H9 (cell line): ENCODE data around the gene PLEKHF1. TPM values are rescaled to one million over a fixed set of nuclear protein-coding genes. Genes with fewer than 3 reads are reported as not detected.

Experiments used
- DNase-seq: peaks from one replicate; pipeline ENCODE4 v3.0.0-alpha.2; 2017
- H2AFZ ChIP-seq: one replicate; pipeline ENCODE4 v1.6.1; 2013; ENCODE audit warnings: mild to moderate bottlenecking, low read length, control low read depth, moderate library complexity
- H2AK5ac ChIP-seq: 2 replicates; pipeline ENCODE4 v1.6.1; 2013; ENCODE audit warnings: low read length, control low read depth, mixed read lengths; ENCODE audit not compliant: insufficient read length
- H2BK120ac ChIP-seq: one replicate; pipeline ENCODE4 v1.6.1; 2013; ENCODE audit warnings: low read depth, mild to moderate bottlenecking, low read length, control low read depth, inconsistent platforms; ENCODE audit not compliant: poor library complexity, severe bottlenecking
- H2BK12ac ChIP-seq: 2 replicates; pipeline ENCODE4 v1.6.1; 2013; ENCODE audit warnings: low read length, control low read depth, mixed read lengths, low read depth; ENCODE audit not compliant: insufficient read length
- H2BK15ac ChIP-seq: 2 replicates; pipeline ENCODE4 v1.6.1; 2013; ENCODE audit warnings: low read depth, low read length, control low read depth
- H2BK20ac ChIP-seq: one replicate; pipeline ENCODE4 v1.6.1; 2013; ENCODE audit warnings: low read depth, mild to moderate bottlenecking, low read length, control low read depth, inconsistent platforms; ENCODE audit not compliant: poor library complexity, severe bottlenecking
- H2BK5ac ChIP-seq: 2 replicates; pipeline ENCODE4 v1.6.1; 2013; ENCODE audit warnings: low read length, control low read depth, mixed read lengths; ENCODE audit not compliant: insufficient read length
- H3K14ac ChIP-seq: 2 replicates; pipeline ENCODE4 v1.6.1; 2013; ENCODE audit warnings: low read length, control low read depth; ENCODE audit not compliant: insufficient read depth
- H3K18ac ChIP-seq: 2 replicates; pipeline ENCODE4 v1.6.1; 2013; ENCODE audit warnings: low read depth, mild to moderate bottlenecking, mixed read lengths, low read length, control low read depth; ENCODE audit not compliant: insufficient read length
- H3K23ac ChIP-seq: 2 replicates; pipeline ENCODE4 v1.6.1; 2013; ENCODE audit warnings: low read length, control low read depth, mixed read lengths, low read depth; ENCODE audit not compliant: insufficient read length
- H3K23me2 ChIP-seq: 2 replicates; pipeline ENCODE4 v1.6.1; 2013; ENCODE audit warnings: low read depth, mild to moderate bottlenecking, mixed read lengths, low read length, control low read depth; ENCODE audit not compliant: insufficient read length, poor library complexity, severe bottlenecking
- H3K27ac ChIP-seq: 2 replicates; pipeline ENCODE4 v1.5.1; 2013; ENCODE audit warnings: low read length, control low read depth, mixed read lengths, low read depth; ENCODE audit not compliant: insufficient read length
- H3K27me3 ChIP-seq: 2 replicates; pipeline ENCODE4 v1.6.1; 2013; ENCODE audit warnings: low read length, control low read depth, inconsistent platforms; ENCODE audit not compliant: insufficient read depth
- H3K4ac ChIP-seq: 2 replicates; pipeline ENCODE4 v1.6.1; 2013; ENCODE audit warnings: low read depth, mild to moderate bottlenecking, control low read depth, inconsistent platforms, low read length, moderate library complexity
- H3K4me1 ChIP-seq: 2 replicates; pipeline ENCODE4 v1.6.1; 2013; ENCODE audit warnings: low read length, control low read depth, inconsistent platforms; ENCODE audit not compliant: insufficient read depth
- H3K4me2 ChIP-seq: 2 replicates; pipeline ENCODE4 v1.6.1; 2013; ENCODE audit warnings: low read length, control low read depth, mixed read lengths; ENCODE audit not compliant: insufficient read length, insufficient read depth
- H3K56ac ChIP-seq: 2 replicates; pipeline ENCODE4 v1.6.1; 2013; ENCODE audit warnings: low read depth, mild to moderate bottlenecking, mixed read lengths, low read length, control low read depth; ENCODE audit not compliant: insufficient read length
- H3K79me1 ChIP-seq: 2 replicates; pipeline ENCODE4 v1.6.1; 2013; ENCODE audit warnings: low read depth, mild to moderate bottlenecking, moderate library complexity, low read length, control low read depth, inconsistent platforms; ENCODE audit not compliant: insufficient read depth, poor library complexity, severe bottlenecking
- H3K79me2 ChIP-seq: 2 replicates; pipeline ENCODE4 v1.6.1; 2013; ENCODE audit warnings: low read length, control low read depth, inconsistent platforms; ENCODE audit not compliant: insufficient read depth
- H3K9ac ChIP-seq: 2 replicates; pipeline ENCODE4 v1.6.1; 2013; ENCODE audit warnings: low read length, control low read depth, mixed read lengths; ENCODE audit not compliant: insufficient read length; ENCODE audit errors: extremely low read depth
- H3K9me3 ChIP-seq: one replicate; pipeline ENCODE4 v1.6.1; 2013; ENCODE audit warnings: low read depth, low read length, inconsistent platforms; ENCODE audit not compliant: control insufficient read depth
- H3T11ph ChIP-seq: one replicate; pipeline ENCODE4 v1.6.1; 2013; ENCODE audit warnings: mild to moderate bottlenecking, low read length, control low read depth, inconsistent platforms
- H4K20me1 ChIP-seq: one replicate; pipeline ENCODE4 v1.6.1; 2013; ENCODE audit not compliant: control insufficient read depth, insufficient read length, insufficient read depth
- H4K5ac ChIP-seq: 2 replicates; pipeline ENCODE4 v1.6.1; 2013; ENCODE audit warnings: low read depth, mild to moderate bottlenecking, mixed read lengths, low read length, control low read depth; ENCODE audit not compliant: insufficient read length
- H4K8ac ChIP-seq: replicated peaks from 2 replicates; pipeline ENCODE4 v1.6.1; 2013; ENCODE audit warnings: low read length, control low read depth, mixed read lengths, low read depth; ENCODE audit not compliant: insufficient read length
- H4K91ac ChIP-seq: 2 replicates; pipeline ENCODE4 v1.6.1; 2013; ENCODE audit warnings: low read depth, mild to moderate bottlenecking, moderate library complexity, mixed read lengths, low read length, control low read depth; ENCODE audit not compliant: insufficient read length
- H3K27ac Mint-ChIP-seq, 3 experiments: 2 replicates in 2 of 3; 3 replicates in 1 of 3; pipeline ENCODE4 v1.8.0; 2020 to 2021; ENCODE audit warnings: mixed read lengths in 3 of 3, mild to moderate bottlenecking in 1 of 3, moderate library complexity in 1 of 3
- H3K27me3 Mint-ChIP-seq: 2 replicates; pipeline ENCODE4 v1.8.0; 2021; ENCODE audit warnings: low read depth, mild to moderate bottlenecking, moderate library complexity, mixed read lengths
- H3K36me3 Mint-ChIP-seq, 3 experiments: 2 replicates in 2 of 3; 3 replicates in 1 of 3; pipeline ENCODE4 v1.8.0; 2020 to 2021; ENCODE audit warnings: low read depth in 3 of 3, mixed read lengths in 3 of 3; ENCODE audit not compliant: insufficient read depth in 1 of 3
- H3K4me1 Mint-ChIP-seq, 2 experiments: 2 replicates each; pipeline ENCODE4 v1.8.0; 2020; ENCODE audit warnings: mixed read lengths in 2 of 2
- H3K4me3 Mint-ChIP-seq, 2 experiments: 2 replicates in 1 of 2; 3 replicates in 1 of 2; pipeline ENCODE4 v1.8.0; 2020 to 2021; ENCODE audit warnings: mild to moderate bottlenecking in 2 of 2, mixed read lengths in 2 of 2, moderate library complexity in 1 of 2
- H3K9me3 Mint-ChIP-seq, 2 experiments: 2 replicates in 1 of 2; 3 replicates in 1 of 2; pipeline ENCODE4 v1.8.0; 2020; ENCODE audit warnings: mild to moderate bottlenecking in 2 of 2, mixed read lengths in 2 of 2, moderate library complexity in 1 of 2
- CTCF ChIP-seq: fragments of 200-600 bp; sonication (generic); conservative IDR thresholded peaks from 3 replicates; pipeline ENCODE4 v1.8.0; 2021; ENCODE audit warnings: antibody characterized with exemption, mild to moderate bottlenecking
- WGBS: extraction: QIAGEN DNeasy Blood & Tissue Kit; methylation state at CpG from one replicate; pipeline ENCODE4 v1.1.7; 2013; ENCODE audit warnings: missing lambda C conversion rate, low lambda C conversion rate, mixed read lengths; ENCODE audit not compliant: insufficient read length; ENCODE audit errors: extremely low coverage; 5-methylcytosine and 5-hydroxymethylcytosine counted together
- total RNA-seq: library from RNA; stranded (reverse); gene quantifications from 2 replicates; pipeline ENCODE4 v1.2.1, GENCODE V29; 2021

Gene PLEKHF1
- total RNA-seq, 1 experiment from 2014 or later: 4.9 TPM

- Histone ChIP-seq H2AFZ (no peak overlapping the region), H2BK5ac (no peak overlapping the region), H3K27me3 (no peaks in the 10 kb centered on the region), H3K23ac (no peak overlapping the region), H4K5ac (no peak overlapping the region), H4K8ac (no peak overlapping the region), H3K4me2 (no peak overlapping the region), H3K9me3 (no peaks in the 10 kb centered on the region), H3K9ac (no peak overlapping the region), H3K56ac (no peak overlapping the region), H3K14ac (no peak overlapping the region), H4K91ac (no peak overlapping the region), H3K27ac (no peak overlapping the region), H3K4ac (no peak overlapping the region), H2BK20ac (no peak overlapping the region), H3T11ph (no peak overlapping the region), H3K18ac (no peak overlapping the region), H3K23me2 (no peaks in the 10 kb centered on the region), H3K79me2 (no peaks in the 10 kb centered on the region), H3K79me1 (no peaks in the 10 kb centered on the region), H4K20me1 (no peaks in the 10 kb centered on the region), H3K4me1 (no peaks in the 10 kb centered on the region), H2BK15ac (no peak overlapping the region), H2BK12ac (no peak overlapping the region), H2BK120ac (no peak overlapping the region), H2AK5ac (no peak overlapping the region)
- no peak overlapping the region for H3K27ac Mint-ChIP-seq
- TF ChIP-seq CTCF: no peak
- no peaks in the 10 kb centered on the region for H3K9me3 Mint-ChIP-seq
- DNase-seq: no peak
- H3K36me3 Mint-ChIP-seq: peaks cover 0 to 2% (median 0%) of the 10 kb centered on the region in 3 experiments; a peak in 2 of 7 replicates
- H3K4me3 Mint-ChIP-seq: no peak overlapping the region
- no CpG with 5 or more reads among the region's 6 CpGs for WGBS
- H3K27me3 Mint-ChIP-seq: no peaks in the 10 kb centered on the region
- no peaks in the 10 kb centered on the region for H3K4me1 Mint-ChIP-seq
Observed at GRCh38 chr19:29706635-29707034, 41.4 kb downstream of the PLEKHF1 start.
